Upper lobe of right lung (tissue), 1 donor: ENCODE data around the gene HOXB9. TPM values are rescaled to one million over a fixed set of nuclear protein-coding genes. Genes with fewer than 3 reads are reported as not detected.

Experiments
- ATAC-seq: fragments of 200-7000 bp; cut with Tn5 transposase; one replicate; pipeline ENCODE4 v1.9.1; 2020; ENCODE audit warnings: mild to moderate bottlenecking, moderate library complexity
- DNase-seq: peaks from one replicate; pipeline ENCODE4 v3.0.0-alpha.2; 2020
- H3K27ac ChIP-seq: fragments of 200-600 bp; one replicate; pipeline ENCODE4 v1.8.0; 2022
- H3K27me3 ChIP-seq: fragments of 200-600 bp; one replicate; pipeline ENCODE4 v1.8.0; 2022; ENCODE audit warnings: mild to moderate bottlenecking
- H3K36me3 ChIP-seq: fragments of 200-600 bp; one replicate; pipeline ENCODE4 v1.8.0; 2022
- H3K4me1 ChIP-seq: fragments of 200-600 bp; one replicate; pipeline ENCODE4 v1.8.0; 2022
- H3K4me3 ChIP-seq: fragments of 200-600 bp; one replicate; pipeline ENCODE4 v1.8.0; 2022; ENCODE audit warnings: mild to moderate bottlenecking
- H3K9me3 ChIP-seq: fragments of 200-600 bp; one replicate; pipeline ENCODE4 v1.8.0; 2022
- CTCF ChIP-seq: fragments of 200-600 bp; IDR thresholded peaks from one replicate; pipeline ENCODE4 v1.8.0; 2022; ENCODE audit warnings: antibody characterized with exemption
- intact Hi-C: fragments of 100-400 bp; cut with DNase I; formaldehyde crosslinking; loops from one replicate; pipeline ENCODE4 v1.11.0; 2022
- total RNA-seq: library from RNA; stranded (reverse); fragmentation: NEBNext Ultra II Directional; extraction: Animal tissue kit (Norgen Biotek cat#: 25700); gene quantifications from one replicate; pipeline ENCODE4 v1.2.1, GENCODE V29; 2021
- donor health status: DM: no; HTN: yes; CAD: no; lungs with severe emphysema.

HOXB9 gene
- total RNA-seq, 1 donor from 2014 or later, result not detected

GRCh38 chr17:48627623-48628521 lies 1.7 kb upstream of the HOXB9 start:
- Histone ChIP-seq H3K27me3 (peaks cover 100% of the 10 kb centered on the region), H3K4me1 (peaks cover 22% of the 10 kb centered on the region), H3K4me3 (no peak overlapping the region), H3K9me3 (no peaks in the 10 kb centered on the region), H3K36me3 (no peaks in the 10 kb centered on the region), H3K27ac (no peak overlapping the region)
- DNase-seq (no peak), ATAC-seq (no peak)
- TF ChIP-seq CTCF, result no peak
- intact Hi-C loops, result loop anchor here (10.0 kb wide), 1 partner anchor 313 kb away; no protein-coding TSS in a partner anchor

- Histone ChIP-seq H3K4me1 (peaks cover 22% of the 10 kb centered on the region), H3K36me3 (no peaks in the 10 kb centered on the region), H3K27ac (no peak overlapping the region), H3K9me3 (no peaks in the 10 kb centered on the region), H3K4me3 (no peak overlapping the region), H3K27me3 (peaks cover 100% of the 10 kb centered on the region)
- no peak for DNase-seq
- no peak for TF ChIP-seq CTCF
- intact Hi-C loops, result loop anchor here (10.0 kb wide), 1 partner anchor 312 kb away; no protein-coding TSS in a partner anchor
- ATAC-seq, result no peak
These were observed 1.0 kb upstream of the HOXB9 start for GRCh38 chr17:48627118-48627597.

DNA sequence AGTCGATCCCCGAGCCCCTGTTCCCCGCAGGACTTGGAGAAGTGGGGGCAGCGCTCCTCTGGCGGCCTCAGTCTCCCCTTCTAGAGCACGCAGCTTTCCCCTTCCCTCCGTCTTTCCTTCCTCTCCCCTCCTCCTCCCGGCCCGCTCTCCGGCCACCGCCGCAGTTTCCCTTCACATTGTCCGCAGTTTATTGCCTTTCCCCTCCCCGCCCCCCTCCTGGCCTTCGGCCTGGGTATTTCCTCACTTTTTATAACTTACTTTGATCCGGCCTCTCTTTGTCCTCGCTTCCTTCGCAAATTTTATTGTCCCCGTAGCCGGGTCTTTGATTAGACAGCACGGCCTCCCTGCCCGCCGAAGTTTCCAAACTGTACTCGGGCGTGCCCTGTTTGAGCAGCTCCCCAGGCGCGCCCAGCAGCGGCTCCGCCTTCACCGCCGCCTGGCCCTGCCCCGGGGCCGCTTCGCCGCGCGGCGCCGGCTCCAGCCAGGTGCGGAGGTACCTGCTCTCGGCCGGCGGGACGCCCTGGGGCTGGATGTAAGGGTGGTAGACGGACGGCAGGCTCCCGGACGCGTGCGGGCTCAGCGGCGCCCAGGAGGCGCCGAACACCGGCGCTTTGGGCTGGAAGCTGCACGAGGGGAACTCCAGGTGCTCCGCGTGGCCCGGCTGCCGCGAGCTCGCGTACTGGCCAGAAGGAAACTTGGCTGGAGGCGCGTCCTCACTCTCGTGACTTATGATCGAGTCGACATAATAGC lies 488 bp downstream of the HOXB9 start:
- peak overlapping the region; percentile 31 for H3K4me3 ChIP-seq
- peaks cover 100% of the 10 kb centered on the region for H3K27me3 ChIP-seq
- no peaks in the 10 kb centered on the region for H3K9me3 ChIP-seq
- intact Hi-C loops, result loop anchor here (10.0 kb wide), 1 partner anchor 311 kb away; no protein-coding TSS in a partner anchor
- ATAC-seq (peak; percentile 70), DNase-seq (no peak)
- peaks cover 22% of the 10 kb centered on the region for H3K4me1 ChIP-seq
- H3K27ac ChIP-seq, result no peak overlapping the region
- H3K36me3 ChIP-seq, result no peaks in the 10 kb centered on the region
- no peak for TF ChIP-seq CTCF

DNA sequence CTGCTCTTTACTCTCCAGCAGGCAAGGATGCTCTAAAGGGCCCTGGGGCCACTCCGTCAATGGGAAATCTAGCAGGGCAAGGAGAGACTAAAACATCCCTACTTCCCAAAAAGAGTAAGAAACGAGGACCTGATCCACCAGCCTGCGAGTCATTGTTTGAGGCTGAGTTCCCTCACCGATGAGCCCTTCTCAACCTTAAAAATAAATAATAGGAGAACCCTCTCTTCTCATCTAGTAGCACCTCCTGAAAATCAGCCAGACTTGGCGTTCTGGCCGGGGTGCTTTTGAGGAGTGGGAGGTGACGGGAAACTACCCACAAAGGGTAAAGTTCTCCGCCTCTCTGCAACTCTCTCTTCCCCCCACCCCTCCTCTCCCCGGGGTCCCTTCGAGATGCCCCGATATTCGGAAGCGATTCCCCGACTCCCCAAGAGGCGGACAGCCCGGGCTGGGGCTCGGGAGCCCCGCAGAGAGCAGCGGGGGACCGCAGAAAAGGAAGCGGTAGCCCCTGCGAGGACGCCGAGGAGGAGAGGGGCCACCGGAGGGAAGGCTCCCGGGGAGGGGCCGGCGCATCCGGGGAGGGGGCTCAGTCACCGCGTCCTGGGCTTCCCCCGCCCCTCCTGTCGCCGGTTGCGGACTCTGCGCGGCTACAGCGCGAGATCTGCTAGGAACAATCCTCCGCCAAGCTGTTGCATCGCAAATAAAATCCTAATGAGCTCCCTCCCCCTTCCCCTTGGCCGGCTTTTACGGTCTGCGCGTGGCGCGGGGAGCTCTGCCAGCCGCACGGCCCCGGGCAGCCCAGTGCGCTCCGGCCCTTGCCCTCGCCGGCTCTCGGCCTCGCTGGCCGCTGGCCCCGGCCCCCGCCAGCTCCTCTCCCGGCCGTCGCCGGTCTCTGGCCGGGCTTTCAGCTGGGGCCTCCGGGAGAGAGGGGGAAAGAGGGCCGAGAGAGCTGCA lies 1.3 kb downstream of the HOXB9 start:
- Histone ChIP-seq H3K27me3 (peaks cover 100% of the 10 kb centered on the region), H3K4me1 (peaks cover 22% of the 10 kb centered on the region), H3K36me3 (no peaks in the 10 kb centered on the region), H3K4me3 (peak overlapping the region; percentile 31), H3K9me3 (no peaks in the 10 kb centered on the region), H3K27ac (no peak overlapping the region)
- no peak for TF ChIP-seq CTCF
- DNase-seq, result no peak
- ATAC-seq, result peak; percentile 13
- intact Hi-C loops, result loop anchor here (10.0 kb wide), 1 partner anchor 310 kb away; no protein-coding TSS in a partner anchor

GRCh38 chr17:48624118-48624517 lies 2.0 kb downstream of the HOXB9 start:
- no peak overlapping the region for H3K27ac ChIP-seq
- TF ChIP-seq CTCF, result no peak
- intact Hi-C loops, result loop anchor here (10.0 kb wide), 1 partner anchor 309 kb away; no protein-coding TSS in a partner anchor
- no peak for ATAC-seq
- H3K9me3 ChIP-seq, result no peaks in the 10 kb centered on the region
- no peak for DNase-seq
- H3K4me3 ChIP-seq, result no peak overlapping the region
- H3K4me1 ChIP-seq, result peaks cover 22% of the 10 kb centered on the region
- no peaks in the 10 kb centered on the region for H3K36me3 ChIP-seq
- H3K27me3 ChIP-seq, result peaks cover 100% of the 10 kb centered on the region
